ENCODE data around the gene APEX2.

- TF ChIP-seq SUZ12 (IDR thresholded peaks at IDR 0.05; ENCODE audit: extremely low read depth, insufficient read depth, insufficient read length) (no peak), YY1 (IDR thresholded peaks at IDR 0.05; ENCODE audit: insufficient read depth, insufficient read length) (no peak), ZNF274 (IDR thresholded peaks at IDR 0.05; ENCODE audit: low read depth, low read length) (no peak)
Measured at GRCh38 chrX:55057675-55058249, 57.6 kb downstream of the APEX2 start.
